ENCODE results near the gene COQ8B.

DNA sequence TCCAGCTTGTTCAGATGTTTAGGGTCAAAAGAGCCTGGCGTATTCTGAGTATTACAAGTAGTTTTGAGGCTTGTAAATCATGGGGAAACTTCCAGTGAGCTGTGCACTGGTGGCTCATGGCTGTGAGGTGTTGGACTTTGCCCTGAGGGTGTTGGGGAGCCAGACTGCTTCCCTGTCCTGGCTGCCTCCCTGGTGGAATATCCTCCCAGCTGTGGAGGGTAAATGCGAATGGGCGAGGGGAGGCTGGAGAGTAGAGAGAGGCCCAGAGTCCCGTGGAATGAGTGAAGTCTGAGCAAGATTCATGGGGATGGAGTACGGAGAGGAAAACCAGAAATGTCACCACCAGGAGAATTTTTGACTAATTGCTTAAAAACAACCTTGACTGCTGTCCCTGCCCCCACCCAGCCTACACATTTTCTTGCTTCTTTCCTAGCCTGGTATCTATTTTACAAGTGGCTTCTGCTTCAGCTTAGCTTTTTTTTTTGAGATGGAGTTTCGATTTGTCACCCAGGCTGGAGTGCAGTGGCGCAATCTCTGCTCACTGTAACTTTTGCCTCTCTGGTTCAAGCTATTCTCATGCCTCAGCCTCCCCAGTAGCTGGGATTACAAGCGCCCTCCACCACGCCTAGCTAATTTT is 38.0 kb upstream of the COQ8B start:
- TF ChIP-seq, protein P1, sequence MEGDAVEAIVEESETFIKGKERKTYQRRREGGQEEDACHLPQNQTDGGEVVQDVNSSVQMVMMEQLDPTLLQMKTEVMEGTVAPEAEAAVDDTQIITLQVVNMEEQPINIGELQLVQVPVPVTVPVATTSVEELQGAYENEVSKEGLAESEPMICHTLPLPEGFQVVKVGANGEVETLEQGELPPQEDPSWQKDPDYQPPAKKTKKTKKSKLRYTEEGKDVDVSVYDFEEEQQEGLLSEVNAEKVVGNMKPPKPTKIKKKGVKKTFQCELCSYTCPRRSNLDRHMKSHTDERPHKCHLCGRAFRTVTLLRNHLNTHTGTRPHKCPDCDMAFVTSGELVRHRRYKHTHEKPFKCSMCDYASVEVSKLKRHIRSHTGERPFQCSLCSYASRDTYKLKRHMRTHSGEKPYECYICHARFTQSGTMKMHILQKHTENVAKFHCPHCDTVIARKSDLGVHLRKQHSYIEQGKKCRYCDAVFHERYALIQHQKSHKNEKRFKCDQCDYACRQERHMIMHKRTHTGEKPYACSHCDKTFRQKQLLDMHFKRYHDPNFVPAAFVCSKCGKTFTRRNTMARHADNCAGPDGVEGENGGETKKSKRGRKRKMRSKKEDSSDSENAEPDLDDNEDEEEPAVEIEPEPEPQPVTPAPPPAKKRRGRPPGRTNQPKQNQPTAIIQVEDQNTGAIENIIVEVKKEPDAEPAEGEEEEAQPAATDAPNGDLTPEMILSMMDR (IDR thresholded peaks at IDR 0.05) = no peak
- no peak for TF ChIP-seq EZH2 (IDR thresholded peaks at IDR 0.05; ENCODE audit: borderline replicate concordance, insufficient read depth, low read depth, low read length, poor library complexity, severe bottlenecking)
